Measurements from ENCODE around the gene CYFIP2.

GRCh38 chr5:157245476-157245875 is 20.4 kb upstream of the CYFIP2 start:
- TF ChIP-seq, protein P1, sequence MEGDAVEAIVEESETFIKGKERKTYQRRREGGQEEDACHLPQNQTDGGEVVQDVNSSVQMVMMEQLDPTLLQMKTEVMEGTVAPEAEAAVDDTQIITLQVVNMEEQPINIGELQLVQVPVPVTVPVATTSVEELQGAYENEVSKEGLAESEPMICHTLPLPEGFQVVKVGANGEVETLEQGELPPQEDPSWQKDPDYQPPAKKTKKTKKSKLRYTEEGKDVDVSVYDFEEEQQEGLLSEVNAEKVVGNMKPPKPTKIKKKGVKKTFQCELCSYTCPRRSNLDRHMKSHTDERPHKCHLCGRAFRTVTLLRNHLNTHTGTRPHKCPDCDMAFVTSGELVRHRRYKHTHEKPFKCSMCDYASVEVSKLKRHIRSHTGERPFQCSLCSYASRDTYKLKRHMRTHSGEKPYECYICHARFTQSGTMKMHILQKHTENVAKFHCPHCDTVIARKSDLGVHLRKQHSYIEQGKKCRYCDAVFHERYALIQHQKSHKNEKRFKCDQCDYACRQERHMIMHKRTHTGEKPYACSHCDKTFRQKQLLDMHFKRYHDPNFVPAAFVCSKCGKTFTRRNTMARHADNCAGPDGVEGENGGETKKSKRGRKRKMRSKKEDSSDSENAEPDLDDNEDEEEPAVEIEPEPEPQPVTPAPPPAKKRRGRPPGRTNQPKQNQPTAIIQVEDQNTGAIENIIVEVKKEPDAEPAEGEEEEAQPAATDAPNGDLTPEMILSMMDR (IDR thresholded peaks at IDR 0.05), result no peak
- no peak for TF ChIP-seq POLR2A (IDR thresholded peaks at IDR 0.05)
